ENCODE results near the gene DNAH17. TPM values are rescaled to one million over a fixed set of nuclear protein-coding genes. Genes with fewer than 3 reads are reported as not detected.

The DNAH17 gene
- total RNA-seq, 1 experiment from 2014 or later = 0.13 TPM

DNA sequence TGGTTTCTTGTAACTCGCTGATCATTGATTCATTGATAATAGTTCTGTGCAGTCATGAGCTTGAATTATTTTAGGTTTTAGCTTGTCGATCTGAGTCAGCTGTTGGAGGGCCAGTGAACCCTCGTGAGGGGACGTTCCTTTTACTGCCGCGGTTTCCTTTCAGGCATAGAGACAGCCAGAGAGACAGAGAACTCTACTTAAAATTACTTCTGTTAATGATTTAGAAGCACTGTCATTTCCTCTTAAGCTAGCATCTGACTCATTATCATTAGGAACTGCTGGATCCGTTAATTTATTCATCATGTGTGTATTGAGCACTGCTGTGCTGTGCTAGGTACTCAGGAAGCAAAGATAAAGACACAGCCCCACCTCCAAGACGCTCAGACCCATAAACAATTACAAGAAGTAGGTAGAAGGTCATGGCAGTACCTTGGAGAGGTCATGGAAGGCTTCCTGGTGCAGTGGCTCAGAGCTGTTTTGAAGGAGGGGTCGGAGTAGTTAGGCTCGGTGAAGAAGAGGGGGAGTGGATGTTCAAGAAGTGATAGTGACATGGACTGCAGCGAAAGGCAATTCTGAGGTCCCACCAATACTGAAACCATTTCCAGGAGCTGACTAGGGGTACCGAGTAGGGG lies 195.5 kb downstream of the DNAH17 start:
- H3K9me3 Mint-ChIP-seq = no peaks in the 10 kb centered on the region
- Histone ChIP-seq H4K91ac (ENCODE audit: insufficient read length, low read depth, low read length) (no peak overlapping the region), H2BK20ac (ENCODE audit: low read depth, low read length, poor library complexity, severe bottlenecking) (no peak overlapping the region), H4K5ac (ENCODE audit: insufficient read length, low read depth, low read length) (no peak overlapping the region), H3K56ac (ENCODE audit: insufficient read length, low read depth, low read length) (no peak overlapping the region), H2AFZ (ENCODE audit: low read length) (no peak overlapping the region), H3T11ph (ENCODE audit: low read length) (no peak overlapping the region), H3K4me1 (ENCODE audit: insufficient read depth, low read length) (peaks cover 12% of the 10 kb centered on the region), H2AK5ac (ENCODE audit: insufficient read length, low read length) (no peak overlapping the region), H3K79me2 (ENCODE audit: insufficient read depth, low read length) (peaks cover 62% of the 10 kb centered on the region), H2BK5ac (ENCODE audit: insufficient read length, low read length) (no peak overlapping the region), H3K79me1 (ENCODE audit: insufficient read depth, low read depth, low read length, poor library complexity, severe bottlenecking) (peaks cover 8% of the 10 kb centered on the region), H3K27me3 (ENCODE audit: insufficient read depth, low read length) (no peaks in the 10 kb centered on the region), H3K27ac (ENCODE audit: insufficient read length, low read depth, low read length) (no peak overlapping the region), H2BK12ac (ENCODE audit: insufficient read length, low read depth, low read length) (no peak overlapping the region), H2BK120ac (ENCODE audit: low read depth, low read length, poor library complexity, severe bottlenecking) (no peak overlapping the region), H3K23me2 (ENCODE audit: insufficient read length, low read depth, low read length, poor library complexity, severe bottlenecking) (peaks cover 7% of the 10 kb centered on the region), H4K20me1 (ENCODE audit: control insufficient read depth, insufficient read depth, insufficient read length) (no peaks in the 10 kb centered on the region), H2BK15ac (ENCODE audit: low read depth, low read length) (no peak overlapping the region), H3K4me2 (ENCODE audit: insufficient read depth, insufficient read length, low read length) (peak overlapping the region; percentile 9), H3K9ac (ENCODE audit: extremely low read depth, insufficient read length, low read length) (no peak overlapping the region), H4K8ac (replicated peaks; ENCODE audit: insufficient read length, low read depth, low read length) (no peak overlapping the region), H3K14ac (ENCODE audit: insufficient read depth, low read length) (no peak overlapping the region; the same call in 1 of the 2 replicates), H3K9me3 (ENCODE audit: control insufficient read depth, low read depth, low read length) (no peaks in the 10 kb centered on the region), H3K23ac (ENCODE audit: insufficient read length, low read depth, low read length) (no peak overlapping the region), H3K4ac (ENCODE audit: low read depth, low read length) (no peak overlapping the region), H3K18ac (ENCODE audit: insufficient read length, low read depth, low read length) (no peak overlapping the region)
- H3K4me1 Mint-ChIP-seq = peaks cover 65 to 71% of the 10 kb centered on the region in 2 experiments
- peaks cover 3 to 13% (median 12%) of the 10 kb centered on the region in 3 experiments; a peak in 6 of 7 replicates for H3K36me3 Mint-ChIP-seq (ENCODE audit: insufficient read depth in 1 of 3, low read depth in 3 of 3)
- H3K4me3 Mint-ChIP-seq = peak overlapping the region; percentile 11 to 98; a peak in 4 of 5 replicates
- DNase-seq = peak; percentile 60
- TF ChIP-seq, protein P1, sequence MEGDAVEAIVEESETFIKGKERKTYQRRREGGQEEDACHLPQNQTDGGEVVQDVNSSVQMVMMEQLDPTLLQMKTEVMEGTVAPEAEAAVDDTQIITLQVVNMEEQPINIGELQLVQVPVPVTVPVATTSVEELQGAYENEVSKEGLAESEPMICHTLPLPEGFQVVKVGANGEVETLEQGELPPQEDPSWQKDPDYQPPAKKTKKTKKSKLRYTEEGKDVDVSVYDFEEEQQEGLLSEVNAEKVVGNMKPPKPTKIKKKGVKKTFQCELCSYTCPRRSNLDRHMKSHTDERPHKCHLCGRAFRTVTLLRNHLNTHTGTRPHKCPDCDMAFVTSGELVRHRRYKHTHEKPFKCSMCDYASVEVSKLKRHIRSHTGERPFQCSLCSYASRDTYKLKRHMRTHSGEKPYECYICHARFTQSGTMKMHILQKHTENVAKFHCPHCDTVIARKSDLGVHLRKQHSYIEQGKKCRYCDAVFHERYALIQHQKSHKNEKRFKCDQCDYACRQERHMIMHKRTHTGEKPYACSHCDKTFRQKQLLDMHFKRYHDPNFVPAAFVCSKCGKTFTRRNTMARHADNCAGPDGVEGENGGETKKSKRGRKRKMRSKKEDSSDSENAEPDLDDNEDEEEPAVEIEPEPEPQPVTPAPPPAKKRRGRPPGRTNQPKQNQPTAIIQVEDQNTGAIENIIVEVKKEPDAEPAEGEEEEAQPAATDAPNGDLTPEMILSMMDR (conservative IDR thresholded peaks at IDR 0.05) = no peak
- peak overlapping the region; percentile 3 to 63 (median 13); a peak in 5 of 7 replicates for H3K27ac Mint-ChIP-seq
- WGBS (ENCODE audit: extremely low coverage, insufficient read length, low lambda C conversion rate) = no CpG with 5 or more reads among the region's 12 CpGs
- no peaks in the 10 kb centered on the region for H3K27me3 Mint-ChIP-seq (ENCODE audit: low read depth)

Data from H9 (cell line).